ENCODE results near the gene CAPN8.

The CAPN8 gene

DNA sequence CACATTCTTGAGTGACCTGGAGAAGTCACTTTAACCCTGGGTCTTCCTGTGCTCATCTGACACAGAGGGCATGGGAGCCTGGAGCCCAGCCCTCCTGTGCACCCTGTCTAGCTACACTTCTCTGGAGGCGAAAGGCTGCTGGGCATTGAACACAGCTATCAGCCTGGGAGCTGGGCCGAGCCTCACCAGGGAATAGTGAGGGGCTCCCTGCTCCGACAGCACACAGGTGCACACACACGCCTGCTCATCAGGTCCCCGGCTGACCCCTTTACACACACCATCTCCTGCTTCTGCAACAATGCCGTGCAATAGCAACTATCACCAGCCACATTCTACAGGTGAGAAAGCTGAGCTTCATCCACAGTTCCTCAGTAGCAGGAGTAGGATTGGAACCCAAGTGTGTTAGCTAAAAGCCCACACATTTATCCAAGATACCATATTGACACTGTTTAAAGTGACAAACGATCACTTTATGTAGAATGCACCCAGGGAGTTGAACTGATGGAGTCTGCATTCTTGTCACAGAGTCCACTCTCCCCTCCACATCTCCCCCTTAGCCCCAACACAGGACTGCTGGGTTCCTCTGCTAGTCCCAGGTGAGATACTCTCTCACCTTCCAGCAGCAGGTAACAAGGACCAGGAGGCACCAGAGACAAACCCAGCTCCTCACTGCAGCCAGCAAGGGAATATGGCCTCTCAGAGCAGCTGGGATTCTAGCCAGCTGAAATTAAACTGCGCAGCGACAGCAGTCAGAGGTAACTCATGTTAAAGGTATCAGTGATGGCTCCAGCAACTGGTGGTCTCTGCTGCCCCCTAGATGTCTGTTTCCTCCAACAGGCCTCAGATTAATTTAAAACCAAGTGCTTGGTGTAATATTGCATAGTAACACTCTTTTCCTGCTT, 18.3 kb upstream of the CAPN8 start:
- TF ChIP-seq, protein P1, sequence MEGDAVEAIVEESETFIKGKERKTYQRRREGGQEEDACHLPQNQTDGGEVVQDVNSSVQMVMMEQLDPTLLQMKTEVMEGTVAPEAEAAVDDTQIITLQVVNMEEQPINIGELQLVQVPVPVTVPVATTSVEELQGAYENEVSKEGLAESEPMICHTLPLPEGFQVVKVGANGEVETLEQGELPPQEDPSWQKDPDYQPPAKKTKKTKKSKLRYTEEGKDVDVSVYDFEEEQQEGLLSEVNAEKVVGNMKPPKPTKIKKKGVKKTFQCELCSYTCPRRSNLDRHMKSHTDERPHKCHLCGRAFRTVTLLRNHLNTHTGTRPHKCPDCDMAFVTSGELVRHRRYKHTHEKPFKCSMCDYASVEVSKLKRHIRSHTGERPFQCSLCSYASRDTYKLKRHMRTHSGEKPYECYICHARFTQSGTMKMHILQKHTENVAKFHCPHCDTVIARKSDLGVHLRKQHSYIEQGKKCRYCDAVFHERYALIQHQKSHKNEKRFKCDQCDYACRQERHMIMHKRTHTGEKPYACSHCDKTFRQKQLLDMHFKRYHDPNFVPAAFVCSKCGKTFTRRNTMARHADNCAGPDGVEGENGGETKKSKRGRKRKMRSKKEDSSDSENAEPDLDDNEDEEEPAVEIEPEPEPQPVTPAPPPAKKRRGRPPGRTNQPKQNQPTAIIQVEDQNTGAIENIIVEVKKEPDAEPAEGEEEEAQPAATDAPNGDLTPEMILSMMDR (IDR thresholded peaks at IDR 0.05; ENCODE audit: insufficient read depth, low read depth, low read length, missing control alignments): peak; percentile 57
- no peak overlapping the region for H3K4me3 ChIP-seq (ENCODE audit: low read depth, low read length)
- peak; percentile 54 for DNase-seq (ENCODE audit: low read depth)

DNA sequence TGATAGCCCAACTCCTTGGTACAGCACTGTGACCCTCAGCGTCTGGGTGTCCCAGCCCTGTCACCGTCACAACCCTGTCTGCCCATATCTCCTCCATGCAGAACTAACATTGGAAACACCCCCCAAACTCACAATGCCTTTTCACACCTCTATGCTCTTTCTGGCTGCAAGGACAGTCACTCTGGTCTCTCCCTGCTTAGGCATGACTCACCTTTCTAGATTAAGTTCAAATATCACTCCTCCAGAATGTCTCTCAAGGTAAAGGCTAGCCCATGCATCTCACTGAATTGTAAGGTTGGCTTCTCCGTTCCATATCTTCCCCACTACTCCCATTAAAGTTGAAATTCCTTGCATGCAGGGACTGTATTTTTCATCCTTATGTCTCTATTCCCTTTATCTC, 17.0 kb upstream of the CAPN8 start:
- H3K4me3 ChIP-seq (ENCODE audit: low read depth, low read length): no peak overlapping the region
- DNase-seq (ENCODE audit: low read depth): no peak
- TF ChIP-seq, protein P1 (IDR thresholded peaks at IDR 0.05; ENCODE audit: insufficient read depth, low read depth, low read length, missing control alignments): no peak

DNA sequence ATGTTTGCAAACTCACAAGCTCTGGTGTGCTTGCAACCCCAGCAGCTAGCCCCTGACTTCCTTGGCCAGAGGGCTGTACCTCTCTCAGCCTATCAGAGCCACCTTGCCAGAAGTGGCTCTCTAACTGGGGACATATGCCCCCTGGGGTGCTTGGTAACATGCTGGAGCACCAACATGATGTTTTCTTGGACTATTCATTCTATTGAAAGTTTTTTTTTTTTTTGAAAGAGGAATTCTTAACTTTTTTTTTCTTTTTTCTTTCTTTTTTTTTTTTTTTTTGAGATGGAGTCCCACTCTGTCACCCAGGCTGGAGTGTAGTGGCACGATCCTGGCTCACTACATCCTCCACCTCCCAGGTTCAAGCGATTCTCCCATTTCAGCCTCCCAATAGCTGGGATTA, 14.7 kb upstream of the CAPN8 start:
- H3K4me3 ChIP-seq (ENCODE audit: low read depth, low read length): no peak overlapping the region
- DNase-seq (ENCODE audit: low read depth): no peak
- TF ChIP-seq, protein P1 (IDR thresholded peaks at IDR 0.05; ENCODE audit: insufficient read depth, low read depth, low read length, missing control alignments): no peak

DNA sequence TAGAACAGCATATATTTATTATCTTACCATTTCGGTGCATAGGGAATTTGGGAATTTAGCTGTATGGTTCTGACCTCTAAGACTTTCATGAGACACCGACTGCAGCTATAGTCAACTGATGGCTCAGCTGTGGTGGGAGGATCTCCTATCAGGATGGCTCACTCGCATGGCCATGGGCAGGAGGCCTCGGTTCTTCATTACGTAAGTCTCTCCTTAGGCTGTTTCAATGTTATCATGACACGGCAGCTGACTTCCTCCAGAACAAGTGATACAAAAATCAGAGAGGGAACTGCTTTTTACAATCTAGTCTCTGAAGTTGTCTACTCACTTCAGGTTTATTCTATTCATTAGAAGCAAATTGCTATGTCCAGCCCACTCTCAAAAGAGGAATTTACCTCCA, 13.3 kb upstream of the CAPN8 start:
- no peak overlapping the region for H3K4me3 ChIP-seq (ENCODE audit: low read depth, low read length)
- TF ChIP-seq, protein P1 (IDR thresholded peaks at IDR 0.05; ENCODE audit: insufficient read depth, low read depth, low read length, missing control alignments): no peak
- DNase-seq (ENCODE audit: low read depth): no peak

DNA sequence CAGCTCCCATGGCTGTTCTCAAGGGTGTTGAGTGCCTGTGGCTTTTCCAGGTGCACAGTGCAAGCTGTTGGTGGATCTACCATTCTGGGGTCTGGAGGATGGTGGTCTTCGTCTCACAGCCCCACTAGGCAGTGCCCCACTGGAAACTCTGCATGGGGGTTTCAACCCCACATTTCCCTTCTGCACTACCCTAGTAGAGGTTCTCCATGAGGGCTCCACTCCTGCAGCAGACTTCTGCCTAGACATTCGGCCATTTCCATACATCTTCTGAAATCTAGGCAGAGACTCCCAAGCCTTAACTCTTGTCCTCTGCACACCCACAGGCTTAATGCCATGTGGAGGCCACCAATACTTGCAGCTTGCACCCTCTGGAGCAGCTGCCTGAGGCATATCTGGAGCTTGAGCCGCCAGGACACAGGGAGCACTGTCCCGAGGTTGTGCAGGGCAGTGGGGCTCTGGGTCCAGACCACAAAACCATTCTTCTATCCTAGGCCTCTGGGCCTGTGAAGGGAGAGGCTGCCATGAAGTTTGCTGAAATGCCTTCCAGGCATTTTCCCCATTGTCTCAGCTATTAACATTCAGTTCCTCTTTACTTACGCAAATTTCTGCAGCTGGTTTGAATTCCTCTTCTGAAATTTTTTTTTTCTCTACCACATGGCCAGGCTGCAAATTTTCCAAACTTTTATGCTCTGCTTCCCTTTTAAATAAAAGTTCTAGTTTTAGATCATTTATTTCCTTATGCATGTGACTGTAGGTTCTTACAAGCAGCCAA, 8.8 kb upstream of the CAPN8 start:
- TF ChIP-seq, protein P1 (IDR thresholded peaks at IDR 0.05; ENCODE audit: insufficient read depth, low read depth, low read length, missing control alignments): no peak
- no peak for DNase-seq (ENCODE audit: low read depth)
- H3K4me3 ChIP-seq (ENCODE audit: low read depth, low read length): no peak overlapping the region

DNA sequence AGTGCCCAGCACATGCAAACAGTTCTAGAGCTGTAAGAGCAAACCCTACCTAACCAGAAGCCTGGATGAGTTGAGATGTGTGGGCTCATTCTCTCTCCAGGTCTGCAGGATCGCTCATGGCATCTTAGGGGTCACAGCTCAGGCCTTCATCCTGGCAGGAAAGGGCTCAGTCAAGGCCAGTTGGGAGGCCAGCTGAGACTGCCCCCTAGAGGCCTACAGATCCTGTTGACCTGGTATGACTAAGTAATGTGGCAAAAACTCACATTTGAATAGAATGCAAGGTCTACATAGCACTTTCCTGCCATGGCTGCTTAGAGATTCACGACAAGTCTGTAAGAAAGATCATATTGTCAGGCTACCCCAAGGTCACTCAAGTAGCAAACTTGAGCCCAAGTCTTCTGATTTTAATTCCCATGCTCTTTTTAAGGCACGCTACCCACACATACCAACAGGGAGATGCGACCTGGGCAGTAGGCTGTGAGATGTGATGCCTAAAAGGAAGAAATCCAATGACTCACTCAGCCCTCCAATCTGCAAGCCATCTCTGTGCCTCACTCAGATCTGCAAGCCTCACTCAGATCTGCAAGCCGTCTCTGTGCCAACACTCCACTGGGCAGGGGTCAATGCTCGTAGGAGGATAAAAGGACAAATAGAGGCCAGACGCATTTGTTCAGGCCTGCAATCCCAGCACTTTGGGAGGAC, 5.1 kb upstream of the CAPN8 start:
- no peak overlapping the region for H3K4me3 ChIP-seq (ENCODE audit: low read depth, low read length)
- TF ChIP-seq, protein P1 (IDR thresholded peaks at IDR 0.05; ENCODE audit: insufficient read depth, low read depth, low read length, missing control alignments): peak; percentile 54
- peak; percentile 47 for DNase-seq (ENCODE audit: low read depth)
